ENCODE measurements around the gene ZNF521. TPM values are rescaled to one million over a fixed set of nuclear protein-coding genes. Genes with fewer than 3 reads are reported as not detected.

The ZNF521 gene
- total and polyA plus RNA-seq, 2 of the 13 experiments (the other 11 are each of a cell fraction or from before 2014, with no cell fraction given) = 0.02 TPM; not detected in 1

DNA sequence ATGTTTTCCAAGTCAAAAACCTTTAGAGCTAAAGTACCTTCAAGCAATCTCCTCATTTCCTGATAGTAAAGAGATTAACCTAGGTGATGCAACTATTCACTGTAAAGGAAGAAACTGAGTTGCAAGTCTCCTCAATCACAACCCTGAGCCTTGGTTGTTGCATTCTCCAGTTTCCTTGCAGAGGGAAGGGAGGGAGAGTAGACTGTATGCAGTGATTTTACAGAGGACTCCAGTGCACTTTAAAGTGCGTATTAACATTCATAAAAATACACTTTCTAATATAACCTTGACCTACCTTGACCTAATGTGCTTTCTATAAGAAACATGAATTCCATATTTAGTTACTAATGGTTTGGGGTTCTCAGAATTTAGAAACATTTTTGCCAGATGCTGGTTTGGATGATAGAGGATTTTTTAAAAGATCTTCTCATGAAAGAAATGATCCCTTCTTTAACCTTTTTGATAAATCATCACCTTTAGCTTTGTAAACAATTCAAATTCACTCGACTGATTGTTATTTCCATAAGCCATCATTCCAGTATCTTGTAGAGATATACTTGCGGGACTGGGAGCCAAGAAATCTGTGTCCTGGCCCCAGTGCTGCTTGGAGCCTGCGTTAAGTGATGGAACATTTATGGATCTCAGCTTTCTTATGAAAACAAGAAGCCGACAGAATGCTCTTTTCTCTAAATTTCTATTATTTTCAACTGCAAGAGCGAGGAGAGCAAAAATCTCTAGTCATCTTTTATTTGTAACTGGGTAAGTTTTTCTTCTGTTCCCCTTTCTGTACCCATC lies 228.3 kb downstream of the ZNF521 start:
- no TSS peak for BruUV-seq (replicated peaks)

More for the DNA sequence above, 228.3 kb downstream of the ZNF521 start:
- Histone ChIP-seq H3K36me3 (replicated peaks in 1 of 2; ENCODE audit: control insufficient read depth in 1 of 2, insufficient read depth in 2 of 2, low read length in 2 of 2) (no peaks in the 10 kb centered on the region), H3K9ac (ENCODE audit: insufficient read depth, low read depth, low read length) (no peak overlapping the region), H3K27ac (ENCODE audit: extremely low read length, insufficient read depth, low read length) (no peak overlapping the region), H3K9me3 (ENCODE audit: low read length) (no peaks in the 10 kb centered on the region), H3K4me3 (replicated peaks in 1 of 3; ENCODE audit: insufficient read depth in 1 of 3, low read depth in 2 of 3, low read length in 3 of 3) (no peak overlapping the region), H2AFZ (ENCODE audit: low read length) (no peak overlapping the region), H3K79me2 (ENCODE audit: insufficient read depth, low read length) (no peaks in the 10 kb centered on the region), H4K20me1 (ENCODE audit: insufficient read depth, low read length) (no peaks in the 10 kb centered on the region), H3K27me3 (ENCODE audit: control insufficient read depth in 1 of 2, insufficient read depth in 2 of 2, low read length in 2 of 2) (no peaks in the 10 kb centered on the region), H3K4me2 (ENCODE audit: low read depth, low read length) (no peak overlapping the region), H3K4me1 (ENCODE audit: insufficient read depth, low read length) (no peaks in the 10 kb centered on the region)
- TF ChIP-seq MIXL1 (CRISPR knock-in tag; IDR thresholded peaks at IDR 0.05) (no peak), HMG20A (CRISPR knock-in tag; IDR thresholded peaks at IDR 0.05; ENCODE audit: borderline replicate concordance) (no peak), AHR (CRISPR knock-in tag; IDR thresholded peaks at IDR 0.05) (no peak), CAMTA2 (CRISPR knock-in tag; IDR thresholded peaks at IDR 0.05; ENCODE audit: borderline replicate concordance) (no peak), ZKSCAN1 (IDR thresholded peaks at IDR 0.05; ENCODE audit: low read length) (no peak), HOXA5 (CRISPR knock-in tag; IDR thresholded peaks at IDR 0.05) (no peak), IKZF4 (CRISPR knock-in tag; IDR thresholded peaks at IDR 0.05; ENCODE audit: borderline replicate concordance, low read depth, not compliant biosample characterization) (no peak), ZNF460 (CRISPR knock-in tag; IDR thresholded peaks at IDR 0.05; ENCODE audit: borderline replicate concordance) (no peak), MAZ (IDR thresholded peaks at IDR 0.05; ENCODE audit: borderline replicate concordance, low read depth, low read length) (no peak), MAZ (CRISPR knock-in tag; IDR thresholded peaks at IDR 0.05; ENCODE audit: low read depth) (no peak), ZNF510 (CRISPR knock-in tag; IDR thresholded peaks at IDR 0.05; ENCODE audit: low read depth) (no peak), EEA1 (CRISPR knock-in tag; IDR thresholded peaks at IDR 0.05; ENCODE audit: borderline replicate concordance) (no peak), RARG (CRISPR knock-in tag; IDR thresholded peaks at IDR 0.05; ENCODE audit: low read depth) (no peak), ZNF672 (CRISPR knock-in tag; IDR thresholded peaks at IDR 0.05) (no peak), MEIS2 (CRISPR knock-in tag; IDR thresholded peaks at IDR 0.05) (no peak), JUN (CRISPR knock-in tag; IDR thresholded peaks at IDR 0.05) (no peak), EED (CRISPR knock-in tag; IDR thresholded peaks at IDR 0.05) (no peak)
- TF ChIP-seq, protein P1, sequence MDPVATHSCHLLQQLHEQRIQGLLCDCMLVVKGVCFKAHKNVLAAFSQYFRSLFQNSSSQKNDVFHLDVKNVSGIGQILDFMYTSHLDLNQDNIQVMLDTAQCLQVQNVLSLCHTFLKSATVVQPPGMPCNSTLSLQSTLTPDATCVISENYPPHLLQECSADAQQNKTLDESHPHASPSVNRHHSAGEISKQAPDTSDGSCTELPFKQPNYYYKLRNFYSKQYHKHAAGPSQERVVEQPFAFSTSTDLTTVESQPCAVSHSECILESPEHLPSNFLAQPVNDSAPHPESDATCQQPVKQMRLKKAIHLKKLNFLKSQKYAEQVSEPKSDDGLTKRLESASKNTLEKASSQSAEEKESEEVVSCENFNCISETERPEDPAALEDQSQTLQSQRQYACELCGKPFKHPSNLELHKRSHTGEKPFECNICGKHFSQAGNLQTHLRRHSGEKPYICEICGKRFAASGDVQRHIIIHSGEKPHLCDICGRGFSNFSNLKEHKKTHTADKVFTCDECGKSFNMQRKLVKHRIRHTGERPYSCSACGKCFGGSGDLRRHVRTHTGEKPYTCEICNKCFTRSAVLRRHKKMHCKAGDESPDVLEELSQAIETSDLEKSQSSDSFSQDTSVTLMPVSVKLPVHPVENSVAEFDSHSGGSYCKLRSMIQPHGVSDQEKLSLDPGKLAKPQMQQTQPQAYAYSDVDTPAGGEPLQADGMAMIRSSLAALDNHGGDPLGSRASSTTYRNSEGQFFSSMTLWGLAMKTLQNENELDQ (CRISPR knock-in tag; IDR thresholded peaks at IDR 0.05; ENCODE audit: borderline replicate concordance) = no peak
- TF ChIP-seq, protein P2, sequence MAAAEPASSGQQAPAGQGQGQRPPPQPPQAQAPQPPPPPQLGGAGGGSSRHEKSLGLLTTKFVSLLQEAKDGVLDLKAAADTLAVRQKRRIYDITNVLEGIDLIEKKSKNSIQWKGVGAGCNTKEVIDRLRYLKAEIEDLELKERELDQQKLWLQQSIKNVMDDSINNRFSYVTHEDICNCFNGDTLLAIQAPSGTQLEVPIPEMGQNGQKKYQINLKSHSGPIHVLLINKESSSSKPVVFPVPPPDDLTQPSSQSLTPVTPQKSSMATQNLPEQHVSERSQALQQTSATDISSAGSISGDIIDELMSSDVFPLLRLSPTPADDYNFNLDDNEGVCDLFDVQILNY (CRISPR knock-in tag; conservative IDR thresholded peaks at IDR 0.05) = no peak
- TF ChIP-seq, protein P3, sequence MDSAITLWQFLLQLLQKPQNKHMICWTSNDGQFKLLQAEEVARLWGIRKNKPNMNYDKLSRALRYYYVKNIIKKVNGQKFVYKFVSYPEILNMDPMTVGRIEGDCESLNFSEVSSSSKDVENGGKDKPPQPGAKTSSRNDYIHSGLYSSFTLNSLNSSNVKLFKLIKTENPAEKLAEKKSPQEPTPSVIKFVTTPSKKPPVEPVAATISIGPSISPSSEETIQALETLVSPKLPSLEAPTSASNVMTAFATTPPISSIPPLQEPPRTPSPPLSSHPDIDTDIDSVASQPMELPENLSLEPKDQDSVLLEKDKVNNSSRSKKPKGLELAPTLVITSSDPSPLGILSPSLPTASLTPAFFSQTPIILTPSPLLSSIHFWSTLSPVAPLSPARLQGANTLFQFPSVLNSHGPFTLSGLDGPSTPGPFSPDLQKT (CRISPR knock-in tag; IDR thresholded peaks at IDR 0.05; ENCODE audit: borderline replicate concordance) = no peak
- FAIRE-seq (no peak), DNase-seq (ENCODE audit: low spot score) (no peak), ATAC-seq (no peak)
- in situ Hi-C loops (cut with HindIII; ENCODE audit: extremely low pct_ligation_motif_present, low pct_unique_long_range_greater_than_20kb) = no loop called here
- POLR2A ChIA-PET = no interaction called here
- intact Hi-C loops (cut with micrococcal nuclease; ENCODE audit: unreplicated experiment) = no loop called here
- WGBS (ENCODE audit: low lambda C conversion rate) = 1% methylated on average over 6 of the region's 6 CpGs
- CTCF ChIA-PET (ENCODE audit: low intra/inter-chr PET ratio, low total read pairs) = no interaction called here
